PC-3 (cell line): ENCODE measurements around the gene ZNF24. TPM values are rescaled to one million over a fixed set of nuclear protein-coding genes. Genes with fewer than 3 reads are reported as not detected.

Experiments used
- ATAC-seq: fragments of 200-7000 bp; cut with Tn5 transposase; 2 replicates; pipeline ENCODE4 v1.9.1; 2020; ENCODE audit warnings: mild to moderate bottlenecking, moderate library complexity
- BruUV-seq: library from RNA; stranded (reverse); fragments of 400-500 nt; replicated peaks from 2 replicates; lab custom pipeline; 2021; lab: Mats Ljungman, UMichigan
- CTCF ChIA-PET: fragments of 300-600 bp; sonication (Branson Sonifier 250); formaldehyde crosslinking; loops from one replicate; lab custom pipeline; 2022; ENCODE audit warnings: antibody characterized with exemption; lab: Charles Lee
- POLR2A ChIA-PET: fragments of 300-600 bp; sonication (Branson Sonifier 250); formaldehyde crosslinking; loops from one replicate; lab custom pipeline; 2022; ENCODE audit warnings: antibody characterized with exemption; ENCODE audit not compliant: unreplicated experiment; lab: Charles Lee
- DNase-seq: peaks from one replicate; pipeline ENCODE4 v3.0.0-alpha.2; 2015
- H2AFZ ChIP-seq: fragments of 300-600 bp; sonication (generic); 2 replicates; pipeline ENCODE4 v1.6.0; 2016; ENCODE audit warnings: antibody characterized with exemption, low read length
- H3F3A ChIP-seq: fragments of 300-600 bp; sonication (generic); one replicate; pipeline ENCODE4 v1.6.0; 2017; ENCODE audit warnings: antibody characterized with exemption, low read length, control low read depth, mild to moderate bottlenecking; ENCODE audit not compliant: unreplicated experiment
- H3K27ac ChIP-seq: fragments of 300-600 bp; sonication (generic); 2 replicates; pipeline ENCODE4 v1.5.1; 2016; ENCODE audit warnings: mild to moderate bottlenecking, low read length
- H3K27me3 ChIP-seq: fragments of 300-600 bp; sonication (generic); 2 replicates; pipeline ENCODE4 v1.6.1; 2016; ENCODE audit warnings: low read length, mixed read lengths
- H3K36me3 ChIP-seq: fragments of 300-600 bp; sonication (generic); 2 replicates; pipeline ENCODE4 v1.6.1; 2016; ENCODE audit warnings: low read depth, mixed run types, low read length, mixed read lengths
- H3K4me1 ChIP-seq: fragments of 300-600 bp; sonication (generic); 2 replicates; pipeline ENCODE4 v1.5.1; 2016; ENCODE audit warnings: low read length; ENCODE audit not compliant: insufficient read depth
- H3K4me2 ChIP-seq: fragments of 300-600 bp; sonication (generic); 2 replicates; pipeline ENCODE4 v1.6.0; 2016; ENCODE audit warnings: low read length
- H3K4me3 ChIP-seq: fragments of 300-600 bp; sonication (generic); 2 replicates; pipeline ENCODE4 v1.5.1; 2016; ENCODE audit warnings: mild to moderate bottlenecking, low read length, mixed read lengths
- H3K79me2 ChIP-seq: fragments of 300-600 bp; sonication (generic); 2 replicates; pipeline ENCODE4 v1.6.1; 2017; ENCODE audit warnings: low read length, mixed read lengths
- H3K9ac ChIP-seq: fragments of 300-600 bp; sonication (generic); 2 replicates; pipeline ENCODE4 v1.6.0; 2016; ENCODE audit warnings: mild to moderate bottlenecking, low read length
- H3K9me2 ChIP-seq: fragments of 300-600 bp; sonication (generic); replicated peaks from 2 replicates; pipeline ENCODE4 v1.6.1; 2016; ENCODE audit warnings: mixed run types, low read length, mixed read lengths
- H3K9me3 ChIP-seq: fragments of 300-600 bp; sonication (generic); 2 replicates; pipeline ENCODE4 v1.6.1; 2016; ENCODE audit warnings: low read length, mixed read lengths
- H4K20me1 ChIP-seq: fragments of 300-600 bp; sonication (generic); 2 replicates; pipeline ENCODE4 v1.6.1; 2016; ENCODE audit warnings: low read length, mixed read lengths
- EZH2 ChIP-seq: fragments of 300-600 bp; sonication (generic); IDR thresholded peaks from one replicate; pipeline ENCODE4 v1.6.1; 2017; ENCODE audit warnings: antibody characterized with exemption, mild to moderate bottlenecking, low read length; ENCODE audit not compliant: unreplicated experiment
- EZH2phosphoT487 ChIP-seq: fragments of 300-600 bp; sonication (generic); IDR thresholded peaks from 2 replicates; pipeline ENCODE4 v1.6.1; 2018; ENCODE audit warnings: mild to moderate bottlenecking, antibody characterized with exemption, low read length, borderline replicate concordance
- intact Hi-C: fragments of 100-400 bp; cut with micrococcal nuclease; formaldehyde crosslinking; loops from 2 replicates; pipeline ENCODE4 v1.9.0; 2023
- total RNA-seq: library from RNA; depleted of rRNA; stranded (reverse); fragments of >200 nt; gene quantifications from 2 replicates; pipeline ENCODE4 v1.2.3, GENCODE V29; 2014
- TF ChIP-seq, protein P1 (sequence below): fragments of 300-600 bp; sonication (generic); conservative IDR thresholded peaks from 2 replicates; pipeline ENCODE4 v1.5.1; 2017; ENCODE audit warnings: antibody characterized with exemption, low read depth, mild to moderate bottlenecking, low read length

ZNF24 gene
- total RNA-seq, 1 experiment from 2014 or later, result 11.0 TPM

DNA sequence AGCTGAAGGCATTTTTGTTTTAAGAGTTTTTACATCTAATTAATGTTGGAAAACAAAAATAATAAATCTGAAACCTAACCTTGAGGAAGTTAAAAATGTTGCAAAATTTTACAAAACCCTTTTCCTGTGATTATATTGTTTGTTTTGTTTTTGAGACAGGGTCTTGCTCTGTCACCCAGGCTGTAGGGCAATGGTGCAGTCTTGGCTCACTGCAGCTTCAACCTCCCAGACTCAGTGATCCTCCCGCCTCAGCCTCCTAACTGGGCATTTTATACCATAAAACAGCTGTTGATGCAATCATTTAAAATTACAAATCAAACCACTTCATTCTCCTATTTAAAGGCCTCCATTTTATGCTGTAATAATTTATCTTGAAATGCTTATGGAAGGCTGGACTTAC, 1.7 kb upstream of the ZNF24 start:
- no peak overlapping the region for H3K4me3 ChIP-seq
- intact Hi-C loops, result loop anchor here (2.0 kb wide), 1 partner anchor 55 kb away; the partner anchor contains the start of gene ZSCAN30
- H3K27ac ChIP-seq, result no peak overlapping the region
- ChIA-PET POLR2A (no interaction called here), CTCF (no interaction called here)
- TF ChIP-seq, protein P1, sequence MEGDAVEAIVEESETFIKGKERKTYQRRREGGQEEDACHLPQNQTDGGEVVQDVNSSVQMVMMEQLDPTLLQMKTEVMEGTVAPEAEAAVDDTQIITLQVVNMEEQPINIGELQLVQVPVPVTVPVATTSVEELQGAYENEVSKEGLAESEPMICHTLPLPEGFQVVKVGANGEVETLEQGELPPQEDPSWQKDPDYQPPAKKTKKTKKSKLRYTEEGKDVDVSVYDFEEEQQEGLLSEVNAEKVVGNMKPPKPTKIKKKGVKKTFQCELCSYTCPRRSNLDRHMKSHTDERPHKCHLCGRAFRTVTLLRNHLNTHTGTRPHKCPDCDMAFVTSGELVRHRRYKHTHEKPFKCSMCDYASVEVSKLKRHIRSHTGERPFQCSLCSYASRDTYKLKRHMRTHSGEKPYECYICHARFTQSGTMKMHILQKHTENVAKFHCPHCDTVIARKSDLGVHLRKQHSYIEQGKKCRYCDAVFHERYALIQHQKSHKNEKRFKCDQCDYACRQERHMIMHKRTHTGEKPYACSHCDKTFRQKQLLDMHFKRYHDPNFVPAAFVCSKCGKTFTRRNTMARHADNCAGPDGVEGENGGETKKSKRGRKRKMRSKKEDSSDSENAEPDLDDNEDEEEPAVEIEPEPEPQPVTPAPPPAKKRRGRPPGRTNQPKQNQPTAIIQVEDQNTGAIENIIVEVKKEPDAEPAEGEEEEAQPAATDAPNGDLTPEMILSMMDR, result no peak
- TF ChIP-seq EZH2 (no peak), EZH2phosphoT487 (no peak)
- no peak overlapping the region for H2AFZ ChIP-seq
- H3K36me3 ChIP-seq, result no peaks in the 10 kb centered on the region
- no peak overlapping the region for H3K9ac ChIP-seq
- no peak overlapping the region for H3K4me2 ChIP-seq
- DNase-seq (no peak), ATAC-seq (no peak)
- peaks cover 11% of the 10 kb centered on the region; the same call in 1 of the 2 replicates for H3K4me1 ChIP-seq
- no peaks in the 10 kb centered on the region for H3F3A ChIP-seq
- H3K79me2 ChIP-seq, result peaks cover 35% of the 10 kb centered on the region
- BruUV-seq, result no TSS peak
- H4K20me1 ChIP-seq, result peaks cover 13% of the 10 kb centered on the region; the same call in 1 of the 2 replicates
- no peaks in the 10 kb centered on the region for H3K9me2 ChIP-seq
- H3K27me3 ChIP-seq, result no peaks in the 10 kb centered on the region
- no peaks in the 10 kb centered on the region for H3K9me3 ChIP-seq

DNA sequence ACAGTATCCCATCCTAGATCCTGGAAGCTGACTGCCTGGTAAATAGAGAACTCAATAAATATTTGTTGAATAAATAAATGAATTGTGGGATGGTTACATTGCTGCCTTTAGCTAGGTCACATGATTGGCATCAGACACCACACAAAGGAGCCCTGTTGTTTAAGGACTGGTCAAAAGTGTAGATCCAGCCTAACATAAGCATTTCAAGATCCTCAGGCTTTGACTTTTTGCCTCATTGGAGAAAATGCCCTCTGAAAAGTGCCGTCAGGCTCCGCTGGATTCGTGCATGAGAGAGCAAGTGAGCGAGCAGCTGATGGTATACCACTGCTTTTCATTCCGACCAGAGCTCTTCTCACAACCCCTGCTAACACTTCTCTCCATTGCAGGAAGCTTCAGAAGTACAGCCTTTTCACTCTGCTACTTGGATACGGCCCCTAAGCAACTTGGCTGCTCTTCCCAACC, 1.3 kb upstream of the ZNF24 start:
- CTCF ChIA-PET, result no interaction called here
- intact Hi-C loops, result loop anchor here (2.0 kb wide), 1 partner anchor 55 kb away; the partner anchor contains the start of gene ZSCAN30
- Histone ChIP-seq H3K9me2 (no peaks in the 10 kb centered on the region), H4K20me1 (peaks cover 13% of the 10 kb centered on the region; the same call in 1 of the 2 replicates), H3K27me3 (no peaks in the 10 kb centered on the region), H3F3A (no peaks in the 10 kb centered on the region), H3K9me3 (no peaks in the 10 kb centered on the region), H3K27ac (no peak overlapping the region), H2AFZ (0 out of 2 replicates have a peak overlapping the region, but pooled peaks have one; percentile 84), H3K4me1 (peaks cover 11% of the 10 kb centered on the region; the same call in 1 of the 2 replicates), H3K36me3 (no peaks in the 10 kb centered on the region), H3K4me2 (peak overlapping the region; percentile 88; the same call in 1 of the 2 replicates), H3K9ac (no peak overlapping the region), H3K79me2 (peaks cover 40% of the 10 kb centered on the region), H3K4me3 (no peak overlapping the region)
- ATAC-seq, result peak; percentile 42
- POLR2A ChIA-PET, result no interaction called here
- TF ChIP-seq EZH2 (no peak), EZH2phosphoT487 (no peak)
- TF ChIP-seq, protein P1, result no peak
- BruUV-seq, result no TSS peak
- DNase-seq, result peak; percentile 2
